Parathyroid adenoma (tissue), 2 donors: ENCODE measurements around the gene SEPTIN2.
"Not testable (repeated sequence)": the region's sequence is repeated elsewhere in the genome, so short reads cannot be mapped to it uniquely, and the experiment has no call there.

Experiments used
- H2AFZ ChIP-seq: fragments of 300-600 bp; sonication (generic); one replicate; pipeline ENCODE4 v1.7.0; 2017; ENCODE audit warnings: antibody characterized with exemption, mild to moderate bottlenecking
- H3K27ac ChIP-seq: fragments of 300-600 bp; sonication (generic); one replicate; pipeline ENCODE4 v1.7.0; 2017
- H3K27me3 ChIP-seq: fragments of 300-600 bp; sonication (generic); one replicate; pipeline ENCODE4 v1.7.0; 2017; ENCODE audit warnings: low read length; ENCODE audit not compliant: control insufficient read depth, insufficient read depth
- H3K36me3 ChIP-seq: fragments of 300-600 bp; sonication (generic); one replicate; pipeline ENCODE4 v1.7.0; 2017; ENCODE audit warnings: low read length; ENCODE audit not compliant: control insufficient read depth, insufficient read depth
- H3K4me1 ChIP-seq: fragments of 300-600 bp; sonication (generic); one replicate; pipeline ENCODE4 v1.7.0; 2017; ENCODE audit warnings: control low read depth
- H3K4me2 ChIP-seq: fragments of 300-600 bp; sonication (generic); one replicate; pipeline ENCODE4 v1.7.0; 2017; ENCODE audit warnings: low read length
- H3K4me3 ChIP-seq: fragments of 300-600 bp; sonication (generic); one replicate; pipeline ENCODE4 v1.7.0; 2017; ENCODE audit warnings: low read depth, low read length
- H3K79me2 ChIP-seq: fragments of 300-600 bp; sonication (generic); one replicate; pipeline ENCODE4 v1.7.0; 2017; ENCODE audit warnings: control low read depth
- H3K9ac ChIP-seq: fragments of 300-600 bp; sonication (generic); one replicate; pipeline ENCODE4 v1.7.0; 2017; ENCODE audit warnings: mild to moderate bottlenecking
- H3K9me3 ChIP-seq: fragments of 300-600 bp; sonication (generic); one replicate; pipeline ENCODE4 v1.7.0; 2017; ENCODE audit warnings: low read length; ENCODE audit not compliant: control insufficient read depth
- TF ChIP-seq, protein P1 (sequence below): fragments of 300-600 bp; sonication (generic); IDR thresholded peaks from one replicate; pipeline ENCODE4 v1.7.0; 2017; ENCODE audit warnings: antibody characterized with exemption, mild to moderate bottlenecking
- donor health status: primary hyperparathyroidism.

The SEPTIN2 gene

DNA sequence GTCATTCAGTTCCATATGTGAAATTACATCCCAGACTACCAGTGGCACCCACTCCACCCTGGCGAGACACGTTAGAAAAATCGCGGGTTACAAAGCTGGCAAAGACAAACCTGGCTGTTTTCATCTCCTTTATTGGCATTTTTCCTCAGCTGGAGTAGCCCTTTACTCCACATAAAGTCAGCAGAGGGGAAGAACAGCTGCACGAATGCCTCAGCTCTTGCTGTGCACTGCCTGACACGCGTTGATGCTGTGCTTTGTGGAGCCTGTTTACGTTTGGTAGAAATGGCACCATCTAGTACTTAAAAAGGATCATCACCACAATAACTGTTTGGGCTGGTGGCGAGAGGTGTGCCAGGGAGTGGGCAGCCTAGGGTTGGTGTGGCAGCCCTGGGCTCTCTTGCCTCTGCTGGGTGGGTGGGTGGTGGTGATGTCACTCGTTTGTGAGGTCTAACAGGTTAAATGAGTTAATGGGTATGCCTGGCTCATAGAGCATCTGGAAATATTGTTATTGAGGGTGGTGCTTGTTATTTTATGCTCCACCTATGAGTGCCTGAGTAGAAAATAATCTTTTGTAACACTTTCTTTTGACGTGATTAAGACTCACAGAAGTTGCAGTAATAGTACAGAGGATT, 56.8 kb downstream of the SEPTIN2 start:
- no peak overlapping the region for H3K4me2 ChIP-seq
- no peaks in the 10 kb centered on the region for H3K9me3 ChIP-seq
- no peak overlapping the region for H3K9ac ChIP-seq
- TF ChIP-seq, protein P1, sequence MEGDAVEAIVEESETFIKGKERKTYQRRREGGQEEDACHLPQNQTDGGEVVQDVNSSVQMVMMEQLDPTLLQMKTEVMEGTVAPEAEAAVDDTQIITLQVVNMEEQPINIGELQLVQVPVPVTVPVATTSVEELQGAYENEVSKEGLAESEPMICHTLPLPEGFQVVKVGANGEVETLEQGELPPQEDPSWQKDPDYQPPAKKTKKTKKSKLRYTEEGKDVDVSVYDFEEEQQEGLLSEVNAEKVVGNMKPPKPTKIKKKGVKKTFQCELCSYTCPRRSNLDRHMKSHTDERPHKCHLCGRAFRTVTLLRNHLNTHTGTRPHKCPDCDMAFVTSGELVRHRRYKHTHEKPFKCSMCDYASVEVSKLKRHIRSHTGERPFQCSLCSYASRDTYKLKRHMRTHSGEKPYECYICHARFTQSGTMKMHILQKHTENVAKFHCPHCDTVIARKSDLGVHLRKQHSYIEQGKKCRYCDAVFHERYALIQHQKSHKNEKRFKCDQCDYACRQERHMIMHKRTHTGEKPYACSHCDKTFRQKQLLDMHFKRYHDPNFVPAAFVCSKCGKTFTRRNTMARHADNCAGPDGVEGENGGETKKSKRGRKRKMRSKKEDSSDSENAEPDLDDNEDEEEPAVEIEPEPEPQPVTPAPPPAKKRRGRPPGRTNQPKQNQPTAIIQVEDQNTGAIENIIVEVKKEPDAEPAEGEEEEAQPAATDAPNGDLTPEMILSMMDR = no peak
- peaks cover 56% of the 10 kb centered on the region for H3K79me2 ChIP-seq
- H3K4me1 ChIP-seq = peaks cover 43% of the 10 kb centered on the region
- H3K27ac ChIP-seq = peak overlapping the region; percentile 86
- H3K4me3 ChIP-seq = no peak overlapping the region
- H3K36me3 ChIP-seq = no peaks in the 10 kb centered on the region
- H2AFZ ChIP-seq = no peak overlapping the region
- H3K27me3 ChIP-seq = no peaks in the 10 kb centered on the region

GRCh38 chr2:241373446-241373845, 57.7 kb downstream of the SEPTIN2 start:
- peak overlapping the region; percentile 86 for H3K27ac ChIP-seq
- H3K9ac ChIP-seq = no peak overlapping the region
- TF ChIP-seq, protein P1 = no peak

GRCh38 chr2:241373906-241374305, 58.2 kb downstream of the SEPTIN2 start:
- not testable (repeated sequence) for H3K9me3 ChIP-seq, H3K4me2 ChIP-seq, H2AFZ ChIP-seq, H3K9ac ChIP-seq, H3K4me3 ChIP-seq, H3K36me3 ChIP-seq, H3K27me3 ChIP-seq
- Histone ChIP-seq H3K79me2 (peaks cover 51% of the 10 kb centered on the region), H3K4me1 (peaks cover 44% of the 10 kb centered on the region), H3K27ac (peak overlapping the region; percentile 86)

More at GRCh38 chr2:241373446-241373845, 57.7 kb downstream of the SEPTIN2 start:
- Histone ChIP-seq H3K27me3 (no peaks in the 10 kb centered on the region), H3K9me3 (no peaks in the 10 kb centered on the region), H3K36me3 (no peaks in the 10 kb centered on the region), H2AFZ (no peak overlapping the region), H3K4me1 (peaks cover 40% of the 10 kb centered on the region), H3K4me2 (no peak overlapping the region), H3K79me2 (peaks cover 51% of the 10 kb centered on the region), H3K4me3 (no peak overlapping the region)

DNA sequence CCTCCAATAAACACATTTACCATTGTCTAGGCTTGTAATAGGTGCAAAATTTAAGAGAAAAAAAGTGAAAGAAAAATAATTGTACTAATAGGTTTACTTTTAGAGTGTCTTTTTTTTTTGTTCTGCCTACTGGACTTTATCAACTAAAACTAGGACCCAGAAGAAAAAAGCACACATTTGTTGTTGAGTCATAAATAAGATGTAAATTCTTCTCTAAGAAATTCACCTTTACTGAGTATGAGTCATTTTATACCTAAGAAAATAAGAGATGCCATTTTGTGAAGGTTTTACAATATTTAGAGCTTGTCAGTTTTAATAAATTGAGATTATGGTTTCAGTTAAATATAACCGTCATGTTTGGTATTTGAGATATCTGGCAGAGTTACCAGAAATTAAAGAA, 59.6 kb downstream of the SEPTIN2 start:
- Histone ChIP-seq H3K79me2 (peaks cover 45% of the 10 kb centered on the region), H3K27me3 (no peaks in the 10 kb centered on the region), H3K4me3 (no peak overlapping the region), H3K4me1 (peaks cover 53% of the 10 kb centered on the region), H3K9ac (no peak overlapping the region), H3K36me3 (no peaks in the 10 kb centered on the region), H3K27ac (peak overlapping the region; percentile 86), H3K9me3 (no peaks in the 10 kb centered on the region), H3K4me2 (peak overlapping the region; percentile 55), H2AFZ (no peak overlapping the region)
- TF ChIP-seq, protein P1 = no peak

DNA sequence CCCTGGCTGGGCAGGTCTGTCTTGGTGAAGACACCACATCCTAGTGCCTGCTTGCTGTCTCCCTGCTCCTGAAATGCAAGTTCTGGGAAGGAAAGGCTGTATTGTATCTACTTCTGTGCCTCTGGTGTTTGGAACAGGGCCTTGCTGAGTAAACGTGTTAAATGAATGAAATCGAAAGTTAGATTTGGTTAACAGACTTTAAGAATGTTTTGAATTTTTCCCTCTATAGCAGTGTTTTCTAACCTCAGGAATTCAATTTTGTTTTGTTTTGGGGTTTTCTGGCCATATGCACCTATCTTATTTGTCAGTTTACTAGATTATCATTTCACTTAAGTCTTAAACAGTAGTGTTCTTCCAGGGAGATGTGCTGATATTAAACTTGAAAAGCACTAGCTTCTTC, 61.1 kb downstream of the SEPTIN2 start:
- H2AFZ ChIP-seq = no peak overlapping the region
- no peak overlapping the region for H3K9ac ChIP-seq
- H3K36me3 ChIP-seq = no peaks in the 10 kb centered on the region
- no peaks in the 10 kb centered on the region for H3K9me3 ChIP-seq
- H3K4me3 ChIP-seq = no peak overlapping the region
- TF ChIP-seq, protein P1 = no peak
- H3K4me2 ChIP-seq = peak overlapping the region; percentile 53
- H3K27ac ChIP-seq = peak overlapping the region; percentile 86
- no peaks in the 10 kb centered on the region for H3K27me3 ChIP-seq
- H3K4me1 ChIP-seq = peaks cover 66% of the 10 kb centered on the region
- peaks cover 43% of the 10 kb centered on the region for H3K79me2 ChIP-seq
